H9 (cell line): ENCODE measurements around the gene SNX32. TPM values are rescaled to one million over a fixed set of nuclear protein-coding genes. Genes with fewer than 3 reads are reported as not detected.

Source experiments
- DNase-seq: peaks from one replicate; pipeline ENCODE4 v3.0.0-alpha.2; 2017
- H2AFZ ChIP-seq: one replicate; pipeline ENCODE4 v1.6.1; 2013; ENCODE audit warnings: mild to moderate bottlenecking, low read length, control low read depth, moderate library complexity
- H2AK5ac ChIP-seq: 2 replicates; pipeline ENCODE4 v1.6.1; 2013; ENCODE audit warnings: low read length, control low read depth, mixed read lengths; ENCODE audit not compliant: insufficient read length
- H2BK120ac ChIP-seq: one replicate; pipeline ENCODE4 v1.6.1; 2013; ENCODE audit warnings: low read depth, mild to moderate bottlenecking, low read length, control low read depth, inconsistent platforms; ENCODE audit not compliant: poor library complexity, severe bottlenecking
- H2BK12ac ChIP-seq: 2 replicates; pipeline ENCODE4 v1.6.1; 2013; ENCODE audit warnings: low read length, control low read depth, mixed read lengths, low read depth; ENCODE audit not compliant: insufficient read length
- H2BK15ac ChIP-seq: 2 replicates; pipeline ENCODE4 v1.6.1; 2013; ENCODE audit warnings: low read depth, low read length, control low read depth
- H2BK20ac ChIP-seq: one replicate; pipeline ENCODE4 v1.6.1; 2013; ENCODE audit warnings: low read depth, mild to moderate bottlenecking, low read length, control low read depth, inconsistent platforms; ENCODE audit not compliant: poor library complexity, severe bottlenecking
- H2BK5ac ChIP-seq: 2 replicates; pipeline ENCODE4 v1.6.1; 2013; ENCODE audit warnings: low read length, control low read depth, mixed read lengths; ENCODE audit not compliant: insufficient read length
- H3K14ac ChIP-seq: 2 replicates; pipeline ENCODE4 v1.6.1; 2013; ENCODE audit warnings: low read length, control low read depth; ENCODE audit not compliant: insufficient read depth
- H3K18ac ChIP-seq: 2 replicates; pipeline ENCODE4 v1.6.1; 2013; ENCODE audit warnings: low read depth, mild to moderate bottlenecking, mixed read lengths, low read length, control low read depth; ENCODE audit not compliant: insufficient read length
- H3K23ac ChIP-seq: 2 replicates; pipeline ENCODE4 v1.6.1; 2013; ENCODE audit warnings: low read length, control low read depth, mixed read lengths, low read depth; ENCODE audit not compliant: insufficient read length
- H3K23me2 ChIP-seq: 2 replicates; pipeline ENCODE4 v1.6.1; 2013; ENCODE audit warnings: low read depth, mild to moderate bottlenecking, mixed read lengths, low read length, control low read depth; ENCODE audit not compliant: insufficient read length, poor library complexity, severe bottlenecking
- H3K27ac ChIP-seq: 2 replicates; pipeline ENCODE4 v1.5.1; 2013; ENCODE audit warnings: low read length, control low read depth, mixed read lengths, low read depth; ENCODE audit not compliant: insufficient read length
- H3K27me3 ChIP-seq: 2 replicates; pipeline ENCODE4 v1.6.1; 2013; ENCODE audit warnings: low read length, control low read depth, inconsistent platforms; ENCODE audit not compliant: insufficient read depth
- H3K4ac ChIP-seq: 2 replicates; pipeline ENCODE4 v1.6.1; 2013; ENCODE audit warnings: low read depth, mild to moderate bottlenecking, control low read depth, inconsistent platforms, low read length, moderate library complexity
- H3K4me1 ChIP-seq: 2 replicates; pipeline ENCODE4 v1.6.1; 2013; ENCODE audit warnings: low read length, control low read depth, inconsistent platforms; ENCODE audit not compliant: insufficient read depth
- H3K4me2 ChIP-seq: 2 replicates; pipeline ENCODE4 v1.6.1; 2013; ENCODE audit warnings: low read length, control low read depth, mixed read lengths; ENCODE audit not compliant: insufficient read length, insufficient read depth
- H3K56ac ChIP-seq: 2 replicates; pipeline ENCODE4 v1.6.1; 2013; ENCODE audit warnings: low read depth, mild to moderate bottlenecking, mixed read lengths, low read length, control low read depth; ENCODE audit not compliant: insufficient read length
- H3K79me1 ChIP-seq: 2 replicates; pipeline ENCODE4 v1.6.1; 2013; ENCODE audit warnings: low read depth, mild to moderate bottlenecking, moderate library complexity, low read length, control low read depth, inconsistent platforms; ENCODE audit not compliant: insufficient read depth, poor library complexity, severe bottlenecking
- H3K79me2 ChIP-seq: 2 replicates; pipeline ENCODE4 v1.6.1; 2013; ENCODE audit warnings: low read length, control low read depth, inconsistent platforms; ENCODE audit not compliant: insufficient read depth
- H3K9ac ChIP-seq: 2 replicates; pipeline ENCODE4 v1.6.1; 2013; ENCODE audit warnings: low read length, control low read depth, mixed read lengths; ENCODE audit not compliant: insufficient read length; ENCODE audit errors: extremely low read depth
- H3K9me3 ChIP-seq: one replicate; pipeline ENCODE4 v1.6.1; 2013; ENCODE audit warnings: low read depth, low read length, inconsistent platforms; ENCODE audit not compliant: control insufficient read depth
- H3T11ph ChIP-seq: one replicate; pipeline ENCODE4 v1.6.1; 2013; ENCODE audit warnings: mild to moderate bottlenecking, low read length, control low read depth, inconsistent platforms
- H4K20me1 ChIP-seq: one replicate; pipeline ENCODE4 v1.6.1; 2013; ENCODE audit not compliant: control insufficient read depth, insufficient read length, insufficient read depth
- H4K5ac ChIP-seq: 2 replicates; pipeline ENCODE4 v1.6.1; 2013; ENCODE audit warnings: low read depth, mild to moderate bottlenecking, mixed read lengths, low read length, control low read depth; ENCODE audit not compliant: insufficient read length
- H4K8ac ChIP-seq: replicated peaks from 2 replicates; pipeline ENCODE4 v1.6.1; 2013; ENCODE audit warnings: low read length, control low read depth, mixed read lengths, low read depth; ENCODE audit not compliant: insufficient read length
- H4K91ac ChIP-seq: 2 replicates; pipeline ENCODE4 v1.6.1; 2013; ENCODE audit warnings: low read depth, mild to moderate bottlenecking, moderate library complexity, mixed read lengths, low read length, control low read depth; ENCODE audit not compliant: insufficient read length
- H3K27ac Mint-ChIP-seq, 3 experiments: 2 replicates in 2 of 3; 3 replicates in 1 of 3; pipeline ENCODE4 v1.8.0; 2020 to 2021; ENCODE audit warnings: mixed read lengths in 3 of 3, mild to moderate bottlenecking in 1 of 3, moderate library complexity in 1 of 3
- H3K27me3 Mint-ChIP-seq: 2 replicates; pipeline ENCODE4 v1.8.0; 2021; ENCODE audit warnings: low read depth, mild to moderate bottlenecking, moderate library complexity, mixed read lengths
- H3K36me3 Mint-ChIP-seq, 3 experiments: 2 replicates in 2 of 3; 3 replicates in 1 of 3; pipeline ENCODE4 v1.8.0; 2020 to 2021; ENCODE audit warnings: low read depth in 3 of 3, mixed read lengths in 3 of 3; ENCODE audit not compliant: insufficient read depth in 1 of 3
- H3K4me1 Mint-ChIP-seq, 2 experiments: 2 replicates each; pipeline ENCODE4 v1.8.0; 2020; ENCODE audit warnings: mixed read lengths in 2 of 2
- H3K4me3 Mint-ChIP-seq, 2 experiments: 2 replicates in 1 of 2; 3 replicates in 1 of 2; pipeline ENCODE4 v1.8.0; 2020 to 2021; ENCODE audit warnings: mild to moderate bottlenecking in 2 of 2, mixed read lengths in 2 of 2, moderate library complexity in 1 of 2
- H3K9me3 Mint-ChIP-seq, 2 experiments: 2 replicates in 1 of 2; 3 replicates in 1 of 2; pipeline ENCODE4 v1.8.0; 2020; ENCODE audit warnings: mild to moderate bottlenecking in 2 of 2, mixed read lengths in 2 of 2, moderate library complexity in 1 of 2
- WGBS: extraction: QIAGEN DNeasy Blood & Tissue Kit; methylation state at CpG from one replicate; pipeline ENCODE4 v1.1.7; 2013; ENCODE audit warnings: missing lambda C conversion rate, low lambda C conversion rate, mixed read lengths; ENCODE audit not compliant: insufficient read length; ENCODE audit errors: extremely low coverage; 5-methylcytosine and 5-hydroxymethylcytosine counted together
- total RNA-seq: library from RNA; stranded (reverse); gene quantifications from 2 replicates; pipeline ENCODE4 v1.2.1, GENCODE V29; 2021
- TF ChIP-seq, protein P1 (sequence below): fragments of 200-600 bp; sonication (generic); conservative IDR thresholded peaks from 3 replicates; pipeline ENCODE4 v1.8.0; 2021; ENCODE audit warnings: antibody characterized with exemption, mild to moderate bottlenecking

The SNX32 gene
- total RNA-seq, 1 experiment from 2014 or later, result 1.2 TPM

DNA sequence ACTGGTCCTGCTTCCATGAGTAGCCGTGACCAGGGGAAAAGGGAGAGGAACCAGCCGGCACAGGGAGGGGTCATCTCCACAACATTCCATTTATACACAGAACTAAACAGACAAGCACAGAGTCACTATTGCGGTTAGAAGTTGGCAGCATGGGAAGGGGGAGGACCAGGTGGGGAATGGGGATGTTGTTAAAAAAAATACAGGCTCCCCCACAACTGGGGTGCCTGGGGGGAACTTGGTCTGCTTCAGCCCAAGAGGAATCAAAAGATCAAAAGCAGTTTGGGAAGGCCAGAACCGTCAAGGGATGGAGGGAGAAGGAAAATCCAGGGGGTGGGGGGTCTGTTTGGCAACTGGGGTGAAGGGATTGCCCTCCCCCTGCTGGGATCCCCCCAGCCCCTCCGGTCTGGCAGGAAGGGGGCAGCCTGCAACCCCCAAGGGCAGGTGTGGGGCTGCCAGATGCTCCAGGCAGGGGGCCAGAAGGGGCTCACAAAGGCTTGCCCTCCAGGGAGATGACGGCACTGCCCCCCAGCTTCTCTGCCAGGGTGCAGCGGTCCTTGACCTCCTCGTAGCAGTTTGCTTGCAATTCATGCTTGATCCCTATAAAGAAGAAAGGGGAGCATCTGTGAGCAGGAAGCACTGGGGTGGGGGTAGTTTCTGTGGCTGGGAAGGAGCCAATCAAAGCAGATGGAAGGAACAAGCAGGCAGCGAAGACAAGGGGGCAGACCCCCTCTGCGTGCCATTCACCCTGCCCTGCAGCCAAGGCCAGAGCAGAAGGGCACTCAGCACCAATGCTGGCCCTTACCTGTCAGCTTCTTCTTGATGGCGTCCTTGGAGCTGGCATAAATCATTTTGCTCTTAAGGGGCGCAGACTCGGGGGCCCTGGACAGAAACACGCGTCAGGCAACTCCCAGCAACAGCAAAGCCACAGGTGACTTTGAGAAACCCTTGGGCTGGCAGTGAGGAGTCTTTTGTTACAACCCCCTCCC is 21.4 kb downstream of the SNX32 start:
- Histone ChIP-seq H3K4ac (no peak overlapping the region), H3K4me2 (no peak overlapping the region)
- H3K9me3 Mint-ChIP-seq, result peaks cover 3 to 9% of the 10 kb centered on the region in 2 experiments; a peak in 2 of 5 replicates

More for the DNA sequence above, 21.4 kb downstream of the SNX32 start:
- Histone ChIP-seq H4K20me1 (peaks cover 2% of the 10 kb centered on the region), H3K56ac (no peak overlapping the region), H4K8ac (no peak overlapping the region), H2BK12ac (no peak overlapping the region), H2BK120ac (no peak overlapping the region), H3K79me2 (peaks cover 14% of the 10 kb centered on the region; the same call in 1 of the 2 replicates), H3K14ac (no peak overlapping the region), H3K23ac (no peak overlapping the region), H2AK5ac (no peak overlapping the region), H3K27me3 (no peaks in the 10 kb centered on the region), H3T11ph (no peak overlapping the region), H3K27ac (no peak overlapping the region), H3K9me3 (no peaks in the 10 kb centered on the region), H2AFZ (no peak overlapping the region), H2BK5ac (no peak overlapping the region), H3K79me1 (peaks cover 3% of the 10 kb centered on the region), H4K91ac (no peak overlapping the region), H3K18ac (no peak overlapping the region), H3K4me1 (no peaks in the 10 kb centered on the region), H3K9ac (no peak overlapping the region), H3K23me2 (peaks cover 20% of the 10 kb centered on the region), H4K5ac (no peak overlapping the region), H2BK20ac (no peak overlapping the region), H2BK15ac (no peak overlapping the region)
- Mint-ChIP-seq H3K4me3 (peak overlapping the region; percentile 86 to 89), H3K4me1 (peaks cover 25% of the 10 kb centered on the region in 2 experiments), H3K27ac (peak overlapping the region in 2 of 3 experiments; percentile 13 to 87; a peak in 3 of 7 replicates), H3K36me3 (peaks cover 47 to 58% (median 50%) of the 10 kb centered on the region in 3 experiments), H3K27me3 (peaks cover 3% of the 10 kb centered on the region)
- TF ChIP-seq, protein P1, sequence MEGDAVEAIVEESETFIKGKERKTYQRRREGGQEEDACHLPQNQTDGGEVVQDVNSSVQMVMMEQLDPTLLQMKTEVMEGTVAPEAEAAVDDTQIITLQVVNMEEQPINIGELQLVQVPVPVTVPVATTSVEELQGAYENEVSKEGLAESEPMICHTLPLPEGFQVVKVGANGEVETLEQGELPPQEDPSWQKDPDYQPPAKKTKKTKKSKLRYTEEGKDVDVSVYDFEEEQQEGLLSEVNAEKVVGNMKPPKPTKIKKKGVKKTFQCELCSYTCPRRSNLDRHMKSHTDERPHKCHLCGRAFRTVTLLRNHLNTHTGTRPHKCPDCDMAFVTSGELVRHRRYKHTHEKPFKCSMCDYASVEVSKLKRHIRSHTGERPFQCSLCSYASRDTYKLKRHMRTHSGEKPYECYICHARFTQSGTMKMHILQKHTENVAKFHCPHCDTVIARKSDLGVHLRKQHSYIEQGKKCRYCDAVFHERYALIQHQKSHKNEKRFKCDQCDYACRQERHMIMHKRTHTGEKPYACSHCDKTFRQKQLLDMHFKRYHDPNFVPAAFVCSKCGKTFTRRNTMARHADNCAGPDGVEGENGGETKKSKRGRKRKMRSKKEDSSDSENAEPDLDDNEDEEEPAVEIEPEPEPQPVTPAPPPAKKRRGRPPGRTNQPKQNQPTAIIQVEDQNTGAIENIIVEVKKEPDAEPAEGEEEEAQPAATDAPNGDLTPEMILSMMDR, result no peak
- no CpG with 5 or more reads among the region's 15 CpGs for WGBS
- peak; percentile 21 for DNase-seq
